ENCODE data around the gene ZDHHC8. TPM values are rescaled to one million over a fixed set of nuclear protein-coding genes. Genes with fewer than 3 reads are reported as not detected.

Gene ZDHHC8
- total and polyA plus RNA-seq, 9 donors: 5.1 to 77.4 (median 58.9) TPM

DNA sequence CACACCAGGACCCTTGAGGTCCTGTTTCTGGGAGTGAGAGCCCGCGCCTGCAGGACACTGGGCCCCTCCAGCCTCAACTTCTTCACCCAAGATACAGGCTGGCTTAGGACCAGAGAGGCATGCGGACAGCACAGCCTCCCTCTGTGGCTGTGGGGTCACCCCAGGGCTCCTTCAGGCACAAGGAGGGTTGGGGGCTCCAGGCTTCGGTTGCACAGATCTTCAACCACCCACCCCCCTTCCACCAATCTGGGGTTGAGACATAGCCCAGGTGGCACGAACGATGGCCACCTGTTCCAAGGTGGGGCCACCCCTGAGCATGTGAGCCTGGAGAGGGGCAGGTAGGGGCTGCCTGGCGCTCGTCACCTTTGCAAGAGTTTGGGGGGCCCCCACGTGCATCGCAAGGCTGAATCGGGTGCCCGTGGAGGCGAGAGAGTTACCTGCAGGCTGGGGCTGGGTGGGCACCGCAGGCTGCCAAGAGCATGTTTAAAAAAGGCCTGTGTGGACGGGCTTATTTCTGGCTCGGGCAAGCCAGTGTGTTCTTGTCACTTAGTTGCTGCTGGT lies 1.2 kb downstream of the ZDHHC8 start:
- no peak for DNase-seq
- H3K4me3 ChIP-seq: peak overlapping the region; percentile 99
- TF ChIP-seq POLR2A (IDR thresholded peaks at IDR 0.05) (no peak), EP300 (IDR thresholded peaks at IDR 0.05) (no peak)
- no peaks in the 10 kb centered on the region for H3K27me3 ChIP-seq
- peak overlapping the region in 1 of 2 donors; percentile 58 for H3K27ac ChIP-seq
- WGBS, 3 donors: 43 to 49% (median 45%) methylated on average over 16 of the region's 16 CpGs
- H3K9me3 ChIP-seq: no peaks in the 10 kb centered on the region
- H3K36me3 ChIP-seq: no peaks in the 10 kb centered on the region
- intact Hi-C loops (cut with DNase I): loop anchor here in 1 of 4 donors (10.0 kb wide), 1 partner anchor 62 kb away; no protein-coding TSS in a partner anchor
- peaks cover 15% of the 10 kb centered on the region for H3K4me1 ChIP-seq (ENCODE audit: insufficient read depth)

DNA sequence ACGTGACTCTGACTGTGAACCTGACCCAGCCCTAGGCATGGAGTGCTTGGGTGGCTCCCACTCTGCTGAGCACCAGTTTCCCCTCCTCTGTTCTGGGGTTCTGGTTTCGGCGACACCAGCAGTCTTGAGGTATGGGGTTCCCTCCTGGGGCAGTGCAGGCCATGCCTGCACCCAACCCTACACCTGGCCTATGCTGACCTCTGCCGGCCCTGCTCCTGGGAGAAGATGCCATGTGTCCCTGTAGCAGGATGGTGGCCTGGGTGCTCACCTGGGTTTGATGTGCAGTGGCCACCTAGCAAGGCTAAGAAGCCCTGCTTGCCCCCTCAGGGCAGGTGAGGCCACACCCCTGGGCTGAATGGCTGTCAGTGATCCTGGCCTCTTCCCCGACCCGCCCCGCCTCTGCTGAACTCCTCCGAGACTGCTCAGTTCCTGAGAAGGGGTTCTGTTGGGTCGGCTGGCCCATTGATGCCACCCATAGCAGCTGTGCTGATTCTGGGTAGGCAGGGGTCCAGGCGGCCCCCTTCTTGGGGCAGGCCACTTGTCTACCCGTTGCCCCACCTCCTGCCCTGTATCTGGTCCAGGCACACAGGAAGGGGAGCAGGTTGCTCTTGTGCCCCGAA lies 2.4 kb downstream of the ZDHHC8 start:
- no peak overlapping the region for H3K4me3 ChIP-seq
- no peaks in the 10 kb centered on the region for H3K27me3 ChIP-seq
- WGBS, 3 donors: 81 to 85% (median 81%) methylated on average over 11 to 12 of the region's 12 CpGs
- intact Hi-C loops (cut with DNase I): loop anchor here in 1 of 4 donors (10.0 kb wide), 1 partner anchor 61 kb away; no protein-coding TSS in a partner anchor
- no peak overlapping the region for H3K27ac ChIP-seq
- no peaks in the 10 kb centered on the region for H3K36me3 ChIP-seq
- no peak for DNase-seq
- peaks cover 15% of the 10 kb centered on the region for H3K4me1 ChIP-seq (ENCODE audit: insufficient read depth)
- no peaks in the 10 kb centered on the region for H3K9me3 ChIP-seq
- no peak for TF ChIP-seq EP300 (IDR thresholded peaks at IDR 0.05)
- no peak for TF ChIP-seq POLR2A (IDR thresholded peaks at IDR 0.05)
- TF ChIP-seq, protein P1, sequence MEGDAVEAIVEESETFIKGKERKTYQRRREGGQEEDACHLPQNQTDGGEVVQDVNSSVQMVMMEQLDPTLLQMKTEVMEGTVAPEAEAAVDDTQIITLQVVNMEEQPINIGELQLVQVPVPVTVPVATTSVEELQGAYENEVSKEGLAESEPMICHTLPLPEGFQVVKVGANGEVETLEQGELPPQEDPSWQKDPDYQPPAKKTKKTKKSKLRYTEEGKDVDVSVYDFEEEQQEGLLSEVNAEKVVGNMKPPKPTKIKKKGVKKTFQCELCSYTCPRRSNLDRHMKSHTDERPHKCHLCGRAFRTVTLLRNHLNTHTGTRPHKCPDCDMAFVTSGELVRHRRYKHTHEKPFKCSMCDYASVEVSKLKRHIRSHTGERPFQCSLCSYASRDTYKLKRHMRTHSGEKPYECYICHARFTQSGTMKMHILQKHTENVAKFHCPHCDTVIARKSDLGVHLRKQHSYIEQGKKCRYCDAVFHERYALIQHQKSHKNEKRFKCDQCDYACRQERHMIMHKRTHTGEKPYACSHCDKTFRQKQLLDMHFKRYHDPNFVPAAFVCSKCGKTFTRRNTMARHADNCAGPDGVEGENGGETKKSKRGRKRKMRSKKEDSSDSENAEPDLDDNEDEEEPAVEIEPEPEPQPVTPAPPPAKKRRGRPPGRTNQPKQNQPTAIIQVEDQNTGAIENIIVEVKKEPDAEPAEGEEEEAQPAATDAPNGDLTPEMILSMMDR (IDR thresholded peaks at IDR 0.05): no peak

DNA sequence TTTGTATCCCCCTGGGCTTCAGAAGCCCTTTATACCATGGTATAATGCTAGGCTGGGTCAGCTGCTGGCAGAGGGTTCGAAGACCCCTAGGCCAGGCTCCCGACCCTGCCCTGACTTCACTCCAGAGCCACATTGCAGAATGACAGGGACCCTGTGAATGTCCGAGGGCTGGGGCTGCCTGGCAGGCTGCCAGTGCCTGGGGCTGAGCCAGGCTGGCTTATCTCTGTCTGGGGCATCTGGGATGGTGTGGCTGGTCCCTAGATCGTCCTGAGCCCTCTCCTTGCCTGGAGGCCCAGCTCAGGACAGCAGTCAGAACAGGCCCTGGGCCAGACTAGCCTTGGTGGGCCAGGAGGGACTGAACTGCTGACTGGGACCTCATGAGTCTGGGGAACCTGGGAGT lies 3.7 kb downstream of the ZDHHC8 start:
- Histone ChIP-seq H3K4me3 (no peak overlapping the region), H3K27me3 (no peaks in the 10 kb centered on the region), H3K9me3 (no peaks in the 10 kb centered on the region), H3K4me1 (ENCODE audit: insufficient read depth) (peaks cover 15% of the 10 kb centered on the region), H3K27ac (no peak overlapping the region), H3K36me3 (no peaks in the 10 kb centered on the region)
- WGBS, 3 donors: 58 to 85% (median 60%) methylated on average over 3 to 4 of the region's 4 CpGs
- intact Hi-C loops (cut with DNase I): loop anchor here in 1 of 4 donors (10.0 kb wide), 1 partner anchor 60 kb away; no protein-coding TSS in a partner anchor
- TF ChIP-seq, protein P1 (IDR thresholded peaks at IDR 0.05): no peak
- TF ChIP-seq EP300 (IDR thresholded peaks at IDR 0.05): no peak
- TF ChIP-seq POLR2A (IDR thresholded peaks at IDR 0.05): no peak
- no peak for DNase-seq

DNA sequence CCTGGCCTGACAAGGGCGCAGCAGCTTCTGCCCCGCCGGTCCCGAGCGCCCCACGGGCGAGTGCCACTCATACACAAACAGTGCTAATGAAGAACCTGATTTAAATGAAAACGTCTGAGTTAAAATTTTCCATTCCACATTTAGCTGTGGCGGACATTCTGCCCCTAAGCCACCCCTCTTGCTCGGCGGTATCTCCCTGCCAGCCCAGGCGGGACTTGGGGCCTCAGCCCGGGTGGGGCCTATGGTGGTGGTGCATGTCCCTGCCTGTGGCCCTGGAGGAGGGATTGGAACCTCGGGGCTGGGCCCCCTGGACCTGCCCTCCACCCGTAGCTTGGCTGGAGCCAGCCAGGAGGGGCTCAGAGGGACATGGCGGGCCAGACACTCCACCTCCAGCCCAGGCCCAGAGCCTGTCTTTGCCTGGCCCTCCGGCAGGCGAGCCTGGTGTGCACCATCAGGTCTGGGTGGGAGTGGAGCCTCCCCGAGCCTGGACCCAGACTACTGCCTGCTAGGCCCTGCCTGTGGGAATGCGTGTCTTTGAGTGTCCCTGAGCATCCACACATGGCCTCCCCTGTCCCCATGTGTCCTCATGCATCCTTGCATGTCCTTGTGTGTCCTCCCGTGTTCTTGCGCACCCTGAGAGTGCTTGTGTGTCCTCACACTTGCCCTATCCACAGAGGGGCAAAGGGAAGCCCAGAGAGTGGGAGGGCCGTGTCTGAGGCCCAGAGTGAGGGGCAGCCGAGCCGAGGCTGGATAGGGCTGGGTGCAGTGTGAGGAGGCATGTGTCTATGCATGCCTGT lies 4.4 kb downstream of the ZDHHC8 start:
- H3K36me3 ChIP-seq: no peaks in the 10 kb centered on the region
- H3K9me3 ChIP-seq: no peaks in the 10 kb centered on the region
- no peak for DNase-seq
- intact Hi-C loops (cut with DNase I): loop anchor here in 1 of 4 donors (10.0 kb wide), 1 partner anchor 59 kb away; no protein-coding TSS in a partner anchor
- H3K27me3 ChIP-seq: no peaks in the 10 kb centered on the region
- peaks cover 13% of the 10 kb centered on the region for H3K4me1 ChIP-seq (ENCODE audit: insufficient read depth)
- no peak overlapping the region for H3K4me3 ChIP-seq
- H3K27ac ChIP-seq: no peak overlapping the region
- WGBS, 3 donors: 81 to 83% (median 82%) methylated on average over 25 of the region's 25 CpGs
- TF ChIP-seq, protein P1 (IDR thresholded peaks at IDR 0.05): no peak
- TF ChIP-seq POLR2A (IDR thresholded peaks at IDR 0.05) (no peak), EP300 (IDR thresholded peaks at IDR 0.05) (no peak)
